Measurements from ENCODE around the gene ZBTB25.

GRCh38 chr14:64439141-64439540, 64.5 kb downstream of the ZBTB25 start:
- TF ChIP-seq EZH2phosphoT487 (IDR thresholded peaks at IDR 0.05; ENCODE audit: borderline replicate concordance, low read depth), result no peak
- no peak for TF ChIP-seq CTCF (IDR thresholded peaks at IDR 0.05)
- no peak for TF ChIP-seq RXRA (IDR thresholded peaks at IDR 0.05; ENCODE audit: borderline replicate concordance, low read depth)
- TF ChIP-seq POLR2AphosphoS5 (IDR thresholded peaks at IDR 0.05; ENCODE audit: low read depth, low read length), result no peak
- TF ChIP-seq ELF1 (IDR thresholded peaks at IDR 0.05), result no peak
- no peak for TF ChIP-seq RAD21 (IDR thresholded peaks at IDR 0.05; ENCODE audit: low read length)
- TF ChIP-seq MEF2A (IDR thresholded peaks at IDR 0.05; ENCODE audit: borderline replicate concordance, low read depth), result no peak
- TF ChIP-seq RFX5 (IDR thresholded peaks at IDR 0.05; ENCODE audit: low read length), result no peak

Measured in SK-N-SH (cell line).